Astrocyte (in vitro differentiated cells and primary cell): ENCODE results near the gene NAT9. TPM values are rescaled to one million over a fixed set of nuclear protein-coding genes. Genes with fewer than 3 reads are reported as not detected.

Source experiments
- DNase-seq: peaks from one replicate; pipeline ENCODE4 v3.0.0-alpha.2; 2010; ENCODE audit warnings: low read depth
- FAIRE-seq: peaks from 2 replicates; lab custom pipeline; 2011; peaks lifted over from hg19 to GRCh38; lab: Jason Lieb, UNC
- H2AFZ ChIP-seq: 2 replicates; pipeline ENCODE4 v1.6.0; 2012; ENCODE audit warnings: low read depth, low read length, inconsistent platforms
- H3K27ac ChIP-seq: 2 replicates; pipeline ENCODE4 v1.5.1; 2011; ENCODE audit warnings: low read depth, low read length, inconsistent platforms
- H3K27me3 ChIP-seq: 2 replicates; pipeline ENCODE4 v1.6.0; 2011; ENCODE audit warnings: low read length, inconsistent platforms; ENCODE audit not compliant: insufficient read depth
- H3K36me3 ChIP-seq: 2 replicates; pipeline ENCODE4 v1.5.1; 2011; ENCODE audit warnings: low read length, inconsistent platforms; ENCODE audit not compliant: insufficient read depth
- H3K4me1 ChIP-seq: 2 replicates; pipeline ENCODE4 v1.5.1; 2011; ENCODE audit warnings: low read length, inconsistent platforms; ENCODE audit not compliant: insufficient read depth
- H3K4me2 ChIP-seq: 2 replicates; pipeline ENCODE4 v1.6.0; 2012; ENCODE audit warnings: low read length, inconsistent platforms
- H3K4me3 ChIP-seq: 2 replicates; pipeline ENCODE4 v1.5.1; 2011; ENCODE audit warnings: low read depth, mild to moderate bottlenecking, low read length, inconsistent platforms; ENCODE audit not compliant: insufficient read depth
- H3K79me2 ChIP-seq: 2 replicates; pipeline ENCODE4 v1.6.0; 2012; ENCODE audit warnings: mild to moderate bottlenecking, low read length, inconsistent platforms; ENCODE audit not compliant: insufficient read depth
- H3K9ac ChIP-seq: 2 replicates; pipeline ENCODE4 v1.6.0; 2012; ENCODE audit warnings: mild to moderate bottlenecking, low read length, inconsistent platforms
- H3K9me3 ChIP-seq: 2 replicates; pipeline ENCODE4 v1.5.1; 2012; ENCODE audit warnings: low read depth, mild to moderate bottlenecking, low read length, inconsistent platforms; ENCODE audit not compliant: insufficient read depth
- H4K20me1 ChIP-seq: 2 replicates; pipeline ENCODE4 v1.6.0; 2012; ENCODE audit warnings: low read length, inconsistent platforms; ENCODE audit not compliant: insufficient read depth
- H3K27ac Mint-ChIP-seq: one replicate; pipeline ENCODE4 v1.8.0; 2021; ENCODE audit warnings: mild to moderate bottlenecking, mixed read lengths; ENCODE audit not compliant: unreplicated experiment
- H3K27me3 Mint-ChIP-seq: one replicate; pipeline ENCODE4 v1.8.0; 2021; ENCODE audit warnings: low read depth, mixed read lengths; ENCODE audit not compliant: unreplicated experiment
- H3K36me3 Mint-ChIP-seq: one replicate; pipeline ENCODE4 v1.8.0; 2021; ENCODE audit warnings: low read depth, mixed read lengths; ENCODE audit not compliant: unreplicated experiment
- H3K4me1 Mint-ChIP-seq: one replicate; pipeline ENCODE4 v1.8.0; 2021; ENCODE audit warnings: low read depth, mixed read lengths; ENCODE audit not compliant: unreplicated experiment
- H3K4me3 Mint-ChIP-seq: one replicate; pipeline ENCODE4 v1.8.0; 2021; ENCODE audit warnings: mild to moderate bottlenecking, moderate library complexity, mixed read lengths; ENCODE audit not compliant: unreplicated experiment
- H3K9me3 Mint-ChIP-seq: one replicate; pipeline ENCODE4 v1.8.0; 2021; ENCODE audit warnings: mild to moderate bottlenecking, mixed read lengths; ENCODE audit not compliant: unreplicated experiment
- CTCF ChIP-seq: IDR thresholded peaks from 2 replicates; pipeline ENCODE4 v1.5.1; 2011; ENCODE audit warnings: low read depth, mild to moderate bottlenecking, inconsistent platforms, low read length, moderate library complexity; ENCODE audit not compliant: insufficient read depth
- EZH2 ChIP-seq: IDR thresholded peaks from 2 replicates; pipeline ENCODE4 v1.6.1; 2012; ENCODE audit warnings: mild to moderate bottlenecking, low read length, inconsistent platforms; ENCODE audit not compliant: insufficient read depth
- total RNA-seq: library from RNA; stranded (reverse); gene quantifications from 2 replicates; pipeline ENCODE4 v1.2.1, GENCODE V29; 2021

NAT9 gene
- total RNA-seq, 1 donor from 2014 or later: 58.4 TPM

GRCh38 chr17:74780443-74781238 lies 4.5 kb upstream of the NAT9 start:
- Histone ChIP-seq H3K9me3 (no peaks in the 10 kb centered on the region), H4K20me1 (peaks cover 74% of the 10 kb centered on the region), H3K79me2 (peaks cover 38% of the 10 kb centered on the region), H3K27me3 (no peaks in the 10 kb centered on the region), H3K4me2 (no peak overlapping the region), H3K4me3 (no peak overlapping the region), H3K9ac (no peak overlapping the region), H3K4me1 (peaks cover 7% of the 10 kb centered on the region), H3K27ac (no peak overlapping the region), H2AFZ (no peak overlapping the region), H3K36me3 (peaks cover 4% of the 10 kb centered on the region)
- DNase-seq (no peak), FAIRE-seq (no peak)
- no peak for TF ChIP-seq EZH2
- TF ChIP-seq CTCF: no peak
- H3K9me3 Mint-ChIP-seq: no peaks in the 10 kb centered on the region
- peaks cover 13% of the 10 kb centered on the region for H3K4me1 Mint-ChIP-seq
- H3K4me3 Mint-ChIP-seq: no peak overlapping the region
- H3K36me3 Mint-ChIP-seq: peaks cover 12% of the 10 kb centered on the region
- no peaks in the 10 kb centered on the region for H3K27me3 Mint-ChIP-seq
- H3K27ac Mint-ChIP-seq: no peak overlapping the region

- FAIRE-seq (no peak), DNase-seq (no peak)
- H2AFZ ChIP-seq: no peak overlapping the region
- H3K79me2 ChIP-seq: peaks cover 42% of the 10 kb centered on the region
- peaks cover 10% of the 10 kb centered on the region for H3K36me3 Mint-ChIP-seq
- H3K27ac Mint-ChIP-seq: no peak overlapping the region
- H3K27me3 Mint-ChIP-seq: no peaks in the 10 kb centered on the region
- no peak overlapping the region for H3K4me3 Mint-ChIP-seq
- peaks cover 67% of the 10 kb centered on the region for H4K20me1 ChIP-seq
- no peak overlapping the region for H3K27ac ChIP-seq
- H3K4me3 ChIP-seq: no peak overlapping the region
- peaks cover 12% of the 10 kb centered on the region for H3K4me1 ChIP-seq
- H3K9me3 ChIP-seq: no peaks in the 10 kb centered on the region
- no peaks in the 10 kb centered on the region for H3K27me3 ChIP-seq
- H3K4me1 Mint-ChIP-seq: peaks cover 13% of the 10 kb centered on the region
- no peak overlapping the region for H3K4me2 ChIP-seq
- no peak overlapping the region for H3K9ac ChIP-seq
- TF ChIP-seq EZH2 (no peak), CTCF (no peak)
- H3K9me3 Mint-ChIP-seq: no peaks in the 10 kb centered on the region
- peaks cover 4% of the 10 kb centered on the region for H3K36me3 ChIP-seq
Observed at GRCh38 chr17:74779948-74780400, 3.8 kb upstream of the NAT9 start.

GRCh38 chr17:74779501-74779900 lies 3.4 kb upstream of the NAT9 start:
- Histone ChIP-seq H3K79me2 (peaks cover 44% of the 10 kb centered on the region), H3K9ac (no peak overlapping the region), H4K20me1 (peaks cover 63% of the 10 kb centered on the region), H3K27ac (no peak overlapping the region), H3K4me2 (no peak overlapping the region), H3K4me1 (peaks cover 12% of the 10 kb centered on the region), H3K9me3 (no peaks in the 10 kb centered on the region), H3K4me3 (no peak overlapping the region), H2AFZ (no peak overlapping the region), H3K27me3 (no peaks in the 10 kb centered on the region), H3K36me3 (peaks cover 4% of the 10 kb centered on the region)
- H3K27ac Mint-ChIP-seq: no peak overlapping the region
- H3K4me1 Mint-ChIP-seq: peaks cover 13% of the 10 kb centered on the region
- H3K27me3 Mint-ChIP-seq: no peaks in the 10 kb centered on the region
- no peak for FAIRE-seq
- peaks cover 10% of the 10 kb centered on the region for H3K36me3 Mint-ChIP-seq
- no peak overlapping the region for H3K4me3 Mint-ChIP-seq
- no peaks in the 10 kb centered on the region for H3K9me3 Mint-ChIP-seq
- DNase-seq: no peak
- TF ChIP-seq EZH2 (no peak), CTCF (no peak)
